ENCODE results near the gene AS3MT.
A peak's percentile ranks its signal among the peaks of the same experiment; 100 is the strongest.

The AS3MT gene

DNA sequence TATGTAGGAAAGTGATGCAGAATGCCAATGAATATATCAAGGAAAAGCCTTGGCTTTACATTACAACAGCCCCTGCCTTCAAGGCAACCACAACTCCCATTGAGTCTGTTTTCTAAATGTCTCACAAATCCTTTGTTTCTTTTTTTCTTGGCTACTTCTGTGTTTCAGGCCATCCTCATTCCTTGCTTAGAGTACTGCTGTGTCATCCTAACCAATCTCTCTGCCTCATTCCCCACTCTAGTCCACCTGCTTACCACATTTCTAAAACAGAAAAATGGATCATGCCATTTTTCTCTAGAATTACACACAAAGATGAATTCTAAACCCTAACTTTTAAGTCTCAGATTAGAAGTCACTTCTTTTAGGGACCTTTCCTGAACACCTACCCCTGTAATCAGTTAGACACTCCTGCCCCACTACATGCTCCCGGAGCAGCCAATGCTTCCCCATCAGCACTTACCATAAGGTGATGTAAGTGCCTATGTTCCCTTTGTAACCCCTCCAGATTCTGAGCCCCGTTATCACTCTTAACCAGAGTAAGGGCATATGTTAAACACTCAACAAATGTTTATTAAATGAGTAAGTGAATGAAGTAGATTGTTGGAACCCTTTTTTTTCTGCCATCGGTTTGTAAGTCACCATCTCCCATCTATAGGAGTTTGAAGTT is 12.4 kb upstream of the AS3MT start:
- no peak for DNase-seq

DNA sequence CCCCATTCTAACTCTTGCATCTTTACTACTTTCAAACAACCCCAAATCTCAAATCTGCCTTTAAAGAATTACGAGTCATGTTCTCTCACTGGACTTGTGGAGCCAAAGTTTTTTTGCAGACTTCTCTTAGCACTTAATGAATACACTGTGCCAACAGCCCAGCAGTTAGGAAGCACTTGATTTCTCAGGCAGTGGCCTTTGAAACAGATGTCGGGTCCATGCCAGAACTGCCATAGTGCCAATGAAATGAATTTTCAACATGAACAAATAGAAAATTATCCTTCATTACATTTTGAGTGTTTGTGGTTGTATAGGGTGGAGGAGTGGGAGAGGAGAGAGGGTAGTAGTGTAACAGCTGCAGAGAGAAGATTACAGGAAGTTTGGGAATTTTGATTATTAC is 9.4 kb upstream of the AS3MT start:
- DNase-seq: no peak

GRCh38 chr10:102863660-102864059 is 5.6 kb upstream of the AS3MT start:
- DNase-seq: no peak

- DNase-seq: no peak
These were observed 3.6 kb upstream of the AS3MT start for GRCh38 chr10:102865620-102866019.

DNA sequence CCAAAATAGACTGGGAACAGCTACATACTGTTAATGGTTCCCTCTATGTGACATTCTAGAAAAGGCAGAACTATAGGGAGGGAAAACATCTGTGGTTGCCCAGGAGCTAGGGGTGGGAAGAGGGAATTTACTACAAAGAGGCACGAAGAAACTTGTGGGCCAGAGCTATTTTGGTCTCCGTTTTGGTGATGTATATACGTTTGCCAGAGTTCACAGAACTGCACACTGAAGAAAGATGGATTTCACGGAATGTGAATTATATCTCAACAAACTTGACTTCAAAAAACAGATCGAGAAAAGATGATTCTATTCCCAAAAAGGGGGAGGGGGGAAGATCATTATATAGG is 386 bp upstream of the AS3MT start:
- no peak for DNase-seq

- no peak for DNase-seq
These were observed 951 bp downstream of the AS3MT start for GRCh38 chr10:102870221-102870620.

GRCh38 chr10:102872163-102872562 is 2.9 kb downstream of the AS3MT start:
- no peak for DNase-seq

GRCh38 chr10:102876747-102877153 is 7.5 kb downstream of the AS3MT start:
- DNase-seq: no peak

DNA sequence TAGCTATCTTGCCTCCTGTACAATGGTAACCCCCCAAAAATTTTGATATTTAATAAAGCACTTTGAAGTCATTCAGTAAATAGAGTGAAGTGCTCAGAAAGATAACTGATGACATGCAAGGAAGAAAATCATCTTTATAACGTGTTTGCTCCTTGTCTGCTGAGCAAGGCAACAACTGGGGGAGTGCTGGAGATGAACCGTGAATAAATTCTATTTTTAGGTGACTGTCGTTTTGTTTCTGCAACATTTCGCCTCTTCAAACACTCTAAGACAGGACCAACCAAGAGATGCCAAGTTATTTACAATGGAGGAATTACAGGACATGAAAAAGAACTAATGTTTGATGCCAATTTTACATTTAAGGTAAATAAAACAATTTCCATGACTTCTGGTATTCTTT is 9.4 kb downstream of the AS3MT start:
- DNase-seq: no peak

DNA sequence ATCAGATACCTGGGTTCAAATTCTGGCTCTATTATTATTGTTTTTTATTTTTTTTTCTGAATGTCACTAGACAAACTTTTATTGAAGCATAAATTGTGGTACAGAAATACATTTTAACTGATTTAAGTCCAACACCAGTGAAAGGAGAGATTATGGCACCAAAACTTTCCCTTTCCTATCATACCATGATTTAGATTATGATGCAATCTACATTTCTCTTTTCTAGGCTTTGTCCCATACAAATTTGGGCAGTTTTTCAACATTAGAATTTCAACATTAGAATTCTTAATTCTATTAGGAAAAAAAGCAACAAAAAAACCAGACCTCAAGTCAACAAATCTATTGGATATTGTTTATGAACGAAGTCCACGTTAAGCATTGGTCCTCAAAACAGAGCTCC is 11.0 kb downstream of the AS3MT start:
- DNase-seq: no peak

GRCh38 chr10:102888048-102888447 is 18.8 kb downstream of the AS3MT start:
- no peak for DNase-seq

DNA sequence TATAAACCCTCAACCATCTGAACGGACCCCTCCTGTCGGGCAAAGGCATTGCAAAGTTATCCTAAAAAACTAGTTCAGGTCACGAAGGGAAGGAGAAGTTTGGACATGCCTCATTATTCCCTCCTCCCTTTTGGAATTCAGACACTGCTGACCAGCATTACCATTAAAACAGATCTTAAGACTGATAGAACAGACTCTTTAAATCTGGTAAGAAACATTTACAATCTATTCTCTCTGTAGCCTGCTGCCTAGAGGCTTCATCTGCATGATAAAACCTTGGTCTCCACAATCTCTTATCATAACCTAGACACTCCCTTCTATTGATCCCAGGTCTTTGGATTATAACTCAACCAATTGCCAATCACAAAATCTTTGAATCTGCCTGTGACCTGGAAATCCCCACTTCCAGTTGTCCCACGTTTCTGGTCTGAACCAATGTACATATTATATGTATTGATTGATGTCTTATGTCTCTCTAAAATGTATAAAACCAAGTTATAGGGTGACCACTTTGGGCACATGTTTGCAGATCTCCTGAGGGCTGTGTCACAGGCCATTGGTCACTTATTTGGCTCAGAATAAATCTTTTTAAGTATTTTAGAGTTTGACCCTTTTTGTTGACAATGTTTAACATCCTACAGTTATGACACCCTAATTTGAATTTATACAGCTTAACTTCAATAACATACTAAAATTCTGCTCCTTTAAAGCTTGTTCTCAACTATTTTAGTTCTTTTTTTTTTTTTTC is 25.4 kb downstream of the AS3MT start:
- no peak for DNase-seq

- DNase-seq: no peak
These were observed 30.7 kb downstream of the AS3MT start for GRCh38 chr10:102900006-102900405.

DNA sequence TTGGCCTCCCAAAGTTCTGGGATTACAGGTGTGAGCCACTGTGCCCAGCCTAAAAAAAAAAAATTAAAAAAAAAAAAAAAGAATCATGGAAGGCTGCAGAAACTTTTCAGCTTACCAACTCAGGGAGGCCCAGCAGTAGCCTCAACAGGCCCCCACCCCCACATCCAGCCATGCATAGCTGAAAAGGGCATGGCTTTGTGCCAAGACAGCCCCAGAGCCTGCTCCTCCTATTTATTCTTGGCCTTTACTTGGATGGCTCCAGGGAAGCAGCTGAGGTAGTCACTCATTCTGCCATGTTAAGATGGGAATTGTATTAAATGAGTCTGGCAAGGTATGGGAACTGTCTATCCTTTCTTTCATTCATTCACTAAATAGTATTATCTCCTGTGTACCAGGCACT is 35.1 kb downstream of the AS3MT start:
- no peak for DNase-seq

GRCh38 chr10:102906507-102906906 is 37.2 kb downstream of the AS3MT start:
- no peak for DNase-seq

- DNase-seq: no peak
These were observed 45.5 kb downstream of the AS3MT start for GRCh38 chr10:102914781-102915180.

DNA sequence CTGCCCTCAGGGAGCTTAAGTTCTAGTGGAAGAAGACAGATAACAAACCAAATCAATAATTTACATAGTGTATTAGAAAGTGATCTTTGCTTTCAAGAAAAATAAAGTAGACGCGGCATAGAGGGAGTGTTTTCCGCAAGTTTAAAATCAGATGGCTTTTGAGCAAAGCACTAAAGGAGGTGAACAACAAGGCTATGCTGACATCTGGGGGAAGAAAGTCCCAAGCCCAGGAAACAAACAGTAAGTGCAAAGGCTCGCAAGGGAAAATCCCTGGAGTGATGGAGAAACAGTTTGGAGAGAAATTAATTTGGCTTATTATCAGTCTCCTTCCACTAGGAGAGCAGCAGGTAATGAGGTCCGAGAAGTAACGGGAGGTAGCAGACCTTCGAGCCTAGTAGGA is 46.9 kb downstream of the AS3MT start:
- no peak for DNase-seq

GRCh38 chr10:102917314-102917961 is 48.2 kb downstream of the AS3MT start:
- peak; percentile 75 for DNase-seq

GRCh38 chr10:102917962-102918816 is 48.9 kb downstream of the AS3MT start, which contains the start of gene CNNM2:
TSS of gene CNNM2 (plus strand) at chr10:102918294. CDS start at chr10:102918481, 187 bp downstream.
- DNase-seq: peak; percentile 99

GRCh38 chr10:102918817-102919245 is 49.6 kb downstream of the AS3MT start:
- DNase-seq: peak; percentile 21

- no peak for DNase-seq
These were observed 50.1 kb downstream of the AS3MT start for GRCh38 chr10:102919246-102919959.

DNA sequence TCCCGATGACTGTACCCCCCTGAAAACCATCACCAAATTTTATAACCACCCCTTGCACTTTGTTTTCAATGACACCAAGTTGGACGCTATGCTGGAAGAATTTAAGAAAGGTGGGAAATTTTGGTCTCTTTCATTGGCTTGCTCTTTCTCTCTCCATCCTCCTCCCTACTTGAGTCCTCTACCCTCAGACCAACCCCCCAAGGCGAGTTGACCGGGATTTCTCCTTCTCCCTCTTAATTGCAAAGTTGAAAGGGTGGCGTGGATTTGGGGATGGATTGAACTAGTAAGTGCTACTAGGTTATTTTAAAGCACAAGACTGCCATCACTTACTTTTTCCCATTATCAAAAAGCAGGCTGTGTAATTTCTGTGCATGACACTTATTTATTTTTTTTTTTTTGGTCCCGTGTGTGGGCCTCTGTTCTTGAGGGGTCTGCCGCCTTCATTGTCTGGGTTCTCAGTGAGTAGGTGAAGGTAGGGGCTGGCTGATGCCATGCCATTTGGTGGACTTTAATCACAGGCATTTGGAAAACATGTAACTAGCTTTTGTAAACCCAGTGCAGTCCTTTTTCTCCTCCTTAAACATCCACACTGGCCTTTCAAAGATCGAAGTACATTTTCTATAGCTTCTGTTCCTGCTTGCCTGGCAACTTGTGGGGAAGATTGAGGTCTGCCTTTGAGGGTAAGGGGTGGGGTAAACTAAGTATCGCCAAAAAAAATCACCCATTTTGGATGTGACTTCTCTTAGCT is 50.9 kb downstream of the AS3MT start:
- no peak for DNase-seq

All from effector CD8-positive, alpha-beta T cell (primary cell).